Lung (tissue), 12 donors: ENCODE measurements around the gene MAP1A. TPM values are rescaled to one million over a fixed set of nuclear protein-coding genes. Genes with fewer than 3 reads are reported as not detected.
"Not testable (repeated sequence)": the region's sequence is repeated elsewhere in the genome, so short reads cannot be mapped to it uniquely, and the experiment has no call there.

Experiments
- ATAC-seq: fragments of 200-7000 bp; cut with Tn5 transposase; one replicate; pipeline ENCODE4 v1.9.1; 2020; ENCODE audit warnings: moderate number of reproducible peaks; ENCODE audit not compliant: insufficient read depth, low FRiP score
- DNase-seq, 3 donors: peaks; one replicate each; pipeline ENCODE4 v3.0.0-alpha.2; 2013 to 2017
- H3K27ac ChIP-seq, 2 donors: one replicate each; pipeline ENCODE4 v1.5.1; 2013; ENCODE audit warnings: mild to moderate bottlenecking in 2 of 2, moderate library complexity in 2 of 2, control low read depth in 1 of 2, inconsistent platforms in 1 of 2, low read depth in 1 of 2, low read length in 1 of 2
- H3K27me3 ChIP-seq, 3 donors: one replicate each; pipeline ENCODE4 v1.5.1; 2013; ENCODE audit warnings: low read length in 2 of 3; ENCODE audit not compliant: control insufficient read depth in 3 of 3, insufficient read depth in 3 of 3
- H3K36me3 ChIP-seq, 4 donors: one replicate each; pipeline ENCODE4 v1.5.1; 2013; ENCODE audit warnings: low read length in 4 of 4, mild to moderate bottlenecking in 1 of 4, moderate library complexity in 1 of 4; ENCODE audit not compliant: control insufficient read depth in 4 of 4, insufficient read depth in 4 of 4
- H3K4me1 ChIP-seq, 5 donors: one replicate each; pipeline ENCODE4 v1.5.1; 2013; ENCODE audit warnings: low read length in 5 of 5, mild to moderate bottlenecking in 2 of 5, moderate library complexity in 1 of 5; ENCODE audit not compliant: control insufficient read depth in 5 of 5, insufficient read depth in 5 of 5
- H3K4me3 ChIP-seq: one replicate; pipeline ENCODE4 v1.5.1; 2013; ENCODE audit warnings: mild to moderate bottlenecking, control low read depth, moderate library complexity
- H3K9ac ChIP-seq, 2 donors: one replicate each; pipeline ENCODE4 v1.5.1; 2013; ENCODE audit warnings: low read length in 2 of 2, control low read depth in 1 of 2; ENCODE audit not compliant: insufficient read depth in 1 of 2
- H3K9me3 ChIP-seq, 4 donors: one replicate each; pipeline ENCODE4 v1.5.1; 2013; ENCODE audit warnings: low read length in 3 of 4, mild to moderate bottlenecking in 1 of 4, moderate library complexity in 1 of 4; ENCODE audit not compliant: control insufficient read depth in 4 of 4, insufficient read depth in 3 of 4
- CTCF ChIP-seq: IDR thresholded peaks from 2 replicates; pipeline ENCODE4 v1.5.1; 2012; ENCODE audit warnings: mild to moderate bottlenecking; ENCODE audit errors: control extremely low read depth, extremely low read depth
- WGBS, 2 donors: extraction: QIAGEN DNeasy Blood & Tissue Kit; methylation state at CpG; one replicate each; pipeline ENCODE4 v1.1.7; 2013; 5-methylcytosine and 5-hydroxymethylcytosine counted together
- polyA plus RNA-seq, 2 donors: library from polyadenylated mRNA; stranded (reverse); fragments of 200-250 nt; gene quantifications; one replicate each; pipeline ENCODE4 v1.2.1, GENCODE V29; 2013
- total RNA-seq, 2 donors: library from RNA; depleted of rRNA in 1 of 2; stranded (reverse); fragments of >200 nt in 1 of 2; gene quantifications; one replicate each; pipeline ENCODE4 v1.2.1, GENCODE V29; 2014 to 2021
- donor health status: control.
- donor health status: control.
- donor health status: Bipolar disorder and iron deficiency.
- donor health status: healthy.
- donor health status: DM: yes; HTN: yes; CAD: no.

The MAP1A gene
- total and polyA plus RNA-seq, 4 donors: 1.8 to 17.8 (median 5.3) TPM

GRCh38 chr15:43531018-43531670, 13.7 kb downstream of the MAP1A start:
- H3K4me3 ChIP-seq: no peak overlapping the region
- ATAC-seq (no peak), DNase-seq (peak in 1 of 3 donors; percentile 35)
- H3K4me1 ChIP-seq: no peaks in the 10 kb centered on the region
- WGBS, 2 donors: 38 to 63% methylated on average over 7 of the region's 7 CpGs
- no peaks in the 10 kb centered on the region for H3K27me3 ChIP-seq
- peaks cover 0 to 12% (median 6%) of the 10 kb centered on the region in 4 donors for H3K36me3 ChIP-seq
- no peak for TF ChIP-seq CTCF
- H3K9ac ChIP-seq: no peak overlapping the region
- no peak overlapping the region for H3K27ac ChIP-seq
- H3K9me3 ChIP-seq: no peaks in the 10 kb centered on the region

GRCh38 chr15:43532826-43533225, 15.4 kb downstream of the MAP1A start:
- ATAC-seq, H3K27me3 ChIP-seq, H3K9ac ChIP-seq, H3K9me3 ChIP-seq, H3K27ac ChIP-seq, H3K4me3 ChIP-seq, DNase-seq, H3K4me1 ChIP-seq: not testable (repeated sequence)
- peaks cover 0 to 12% (median 6%) of the 10 kb centered on the region in 4 donors for H3K36me3 ChIP-seq
- WGBS, 2 donors: 93 to 96% methylated on average over 5 of the region's 5 CpGs

GRCh38 chr15:43534897-43535296, 17.5 kb downstream of the MAP1A start:
- TF ChIP-seq CTCF: no peak
- Histone ChIP-seq H3K9ac (no peak overlapping the region), H3K4me3 (no peak overlapping the region), H3K27ac (no peak overlapping the region), H3K4me1 (no peaks in the 10 kb centered on the region), H3K27me3 (no peaks in the 10 kb centered on the region), H3K36me3 (peaks cover 0 to 16% (median 4%) of the 10 kb centered on the region in 4 donors), H3K9me3 (no peaks in the 10 kb centered on the region)
- ATAC-seq: no peak
- DNase-seq: no peak
- 92 to 95% methylated on average over 3 of the region's 3 CpGs for WGBS, 2 donors

- TF ChIP-seq CTCF: no peak
- no peak overlapping the region for H3K4me3 ChIP-seq
- H3K9ac ChIP-seq: no peak overlapping the region
- H3K4me1 ChIP-seq: no peaks in the 10 kb centered on the region
- no peak for ATAC-seq
- H3K36me3 ChIP-seq: peaks cover 0 to 16% (median 3%) of the 10 kb centered on the region in 4 donors
- H3K27ac ChIP-seq: no peak overlapping the region
- DNase-seq: no peak
- H3K9me3 ChIP-seq: no peaks in the 10 kb centered on the region
- no peaks in the 10 kb centered on the region for H3K27me3 ChIP-seq
- WGBS, 2 donors: 83 to 94% methylated on average over 2 of the region's 2 CpGs
Observed at GRCh38 chr15:43538091-43538490, 20.7 kb downstream of the MAP1A start.
